Measurements from ENCODE around the gene ITFG1. TPM values are rescaled to one million over a fixed set of nuclear protein-coding genes. Genes with fewer than 3 reads are reported as not detected.

ITFG1 gene
- total RNA-seq, 1 donor from 2014 or later: 50.0 TPM

GRCh38 chr16:47125757-47126156 lies 335.1 kb downstream of the ITFG1 start:
- H3K27me3 ChIP-seq (ENCODE audit: low read depth): no peaks in the 10 kb centered on the region
- intact Hi-C loops (cut with DNase I): no loop called here
- no peaks in the 10 kb centered on the region for H3K9me3 ChIP-seq
- no peak overlapping the region for H3K27ac ChIP-seq
- H3K4me1 ChIP-seq: no peaks in the 10 kb centered on the region
- H3K4me3 ChIP-seq: no peak overlapping the region
- no peak for ATAC-seq
- H3K36me3 ChIP-seq: no peaks in the 10 kb centered on the region
- DNase-seq: no peak
- TF ChIP-seq, protein P1, sequence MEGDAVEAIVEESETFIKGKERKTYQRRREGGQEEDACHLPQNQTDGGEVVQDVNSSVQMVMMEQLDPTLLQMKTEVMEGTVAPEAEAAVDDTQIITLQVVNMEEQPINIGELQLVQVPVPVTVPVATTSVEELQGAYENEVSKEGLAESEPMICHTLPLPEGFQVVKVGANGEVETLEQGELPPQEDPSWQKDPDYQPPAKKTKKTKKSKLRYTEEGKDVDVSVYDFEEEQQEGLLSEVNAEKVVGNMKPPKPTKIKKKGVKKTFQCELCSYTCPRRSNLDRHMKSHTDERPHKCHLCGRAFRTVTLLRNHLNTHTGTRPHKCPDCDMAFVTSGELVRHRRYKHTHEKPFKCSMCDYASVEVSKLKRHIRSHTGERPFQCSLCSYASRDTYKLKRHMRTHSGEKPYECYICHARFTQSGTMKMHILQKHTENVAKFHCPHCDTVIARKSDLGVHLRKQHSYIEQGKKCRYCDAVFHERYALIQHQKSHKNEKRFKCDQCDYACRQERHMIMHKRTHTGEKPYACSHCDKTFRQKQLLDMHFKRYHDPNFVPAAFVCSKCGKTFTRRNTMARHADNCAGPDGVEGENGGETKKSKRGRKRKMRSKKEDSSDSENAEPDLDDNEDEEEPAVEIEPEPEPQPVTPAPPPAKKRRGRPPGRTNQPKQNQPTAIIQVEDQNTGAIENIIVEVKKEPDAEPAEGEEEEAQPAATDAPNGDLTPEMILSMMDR (IDR thresholded peaks at IDR 0.05): no peak

- no peaks in the 10 kb centered on the region for H3K4me1 ChIP-seq
- TF ChIP-seq, protein P1 (IDR thresholded peaks at IDR 0.05): no peak
- no peaks in the 10 kb centered on the region for H3K36me3 ChIP-seq
- no peak overlapping the region for H3K27ac ChIP-seq
- DNase-seq: no peak
- no peaks in the 10 kb centered on the region for H3K27me3 ChIP-seq (ENCODE audit: low read depth)
- ATAC-seq: no peak
- intact Hi-C loops (cut with DNase I): no loop called here
- H3K9me3 ChIP-seq: no peaks in the 10 kb centered on the region
- no peak overlapping the region for H3K4me3 ChIP-seq
Observed at GRCh38 chr16:47113130-47113529, 347.7 kb downstream of the ITFG1 start.

GRCh38 chr16:47110939-47111338 lies 349.9 kb downstream of the ITFG1 start:
- ATAC-seq (no peak), DNase-seq (no peak)
- H3K4me1 ChIP-seq: no peaks in the 10 kb centered on the region
- no peaks in the 10 kb centered on the region for H3K9me3 ChIP-seq
- intact Hi-C loops (cut with DNase I): no loop called here
- no peak overlapping the region for H3K27ac ChIP-seq
- H3K4me3 ChIP-seq: no peak overlapping the region
- H3K27me3 ChIP-seq (ENCODE audit: low read depth): no peaks in the 10 kb centered on the region
- H3K36me3 ChIP-seq: no peaks in the 10 kb centered on the region
- TF ChIP-seq, protein P1 (IDR thresholded peaks at IDR 0.05): no peak

DNA sequence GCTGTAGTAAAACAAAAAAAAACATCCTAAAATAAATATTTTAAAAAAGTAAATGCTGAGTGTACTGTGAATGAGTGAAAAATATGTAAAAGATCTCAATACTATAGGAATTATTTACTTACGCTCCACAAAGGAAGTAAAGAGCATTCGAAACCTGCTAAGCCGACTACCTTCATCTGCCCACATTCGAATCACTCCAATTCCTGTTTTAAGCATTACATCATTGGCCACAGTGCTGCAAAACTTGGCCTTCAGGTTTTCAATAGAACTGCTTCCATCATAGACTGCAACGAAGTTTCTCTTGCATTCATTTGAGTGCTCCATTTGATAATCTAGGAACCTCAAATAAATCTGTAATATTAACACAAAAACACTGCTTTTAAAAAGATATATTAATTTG lies 351.5 kb downstream of the ITFG1 start:
- ATAC-seq: no peak
- H3K4me3 ChIP-seq: no peak overlapping the region
- no peaks in the 10 kb centered on the region for H3K4me1 ChIP-seq
- TF ChIP-seq, protein P1 (IDR thresholded peaks at IDR 0.05): no peak
- DNase-seq: no peak
- H3K27me3 ChIP-seq (ENCODE audit: low read depth): no peaks in the 10 kb centered on the region
- H3K9me3 ChIP-seq: no peaks in the 10 kb centered on the region
- H3K36me3 ChIP-seq: no peaks in the 10 kb centered on the region
- H3K27ac ChIP-seq: no peak overlapping the region
- intact Hi-C loops (cut with DNase I): no loop called here

Other genes with a start within 250 kb of the ITFG1 start
- 95.1 TPM for gene PHKB, start 268 bp upstream of the ITFG1 start, total RNA-seq

Data from lower lobe of right lung (tissue), 2 donors.